ENCODE data around the gene GLUD2.
"Not testable (repeated sequence)": the region's sequence is repeated elsewhere in the genome, so short reads cannot be mapped to it uniquely, and the experiment has no call there.

The GLUD2 gene

GRCh38 chrX:121047441-121048419 is at the start of gene GLUD2:
Gene GLUD2 (plus strand): TSS chrX:121047610. CDS start chrX:121047685, 75 bp downstream.
- DNase-seq, result not testable (repeated sequence)

GRCh38 chrX:120999413-120999812 is 48.0 kb upstream of the GLUD2 start:
- no peak for DNase-seq

GRCh38 chrX:121000589-121000988 is 46.8 kb upstream of the GLUD2 start:
- DNase-seq, result no peak

GRCh38 chrX:121008920-121009319 is 38.5 kb upstream of the GLUD2 start:
- DNase-seq, result no peak

- no peak for DNase-seq
Measured at GRCh38 chrX:121009764-121010163, 37.6 kb upstream of the GLUD2 start.

- DNase-seq, result no peak
Measured at GRCh38 chrX:121010218-121010617, 37.2 kb upstream of the GLUD2 start.

- DNase-seq, result no peak
Measured at GRCh38 chrX:121011254-121011653, 36.2 kb upstream of the GLUD2 start.

- DNase-seq, result no peak
Measured at GRCh38 chrX:121013897-121014455, 33.4 kb upstream of the GLUD2 start.

GRCh38 chrX:121014826-121015225 is 32.6 kb upstream of the GLUD2 start:
- DNase-seq, result no peak

- DNase-seq, result no peak
Measured at GRCh38 chrX:121028419-121028818, 19.0 kb upstream of the GLUD2 start.

- DNase-seq, result no peak
Measured at GRCh38 chrX:121030083-121030482, 17.3 kb upstream of the GLUD2 start.

- DNase-seq, result no peak
Measured at GRCh38 chrX:121032531-121032930, 14.9 kb upstream of the GLUD2 start.

GRCh38 chrX:121036137-121036536 is 11.3 kb upstream of the GLUD2 start:
- no peak for DNase-seq

GRCh38 chrX:121036951-121037350 is 10.5 kb upstream of the GLUD2 start:
- DNase-seq, result no peak

GRCh38 chrX:121050781-121051180 is 3.4 kb downstream of the GLUD2 start:
- DNase-seq, result no peak

- no peak for DNase-seq
Measured at GRCh38 chrX:121052122-121052521, 4.7 kb downstream of the GLUD2 start.

GRCh38 chrX:121062289-121062688 is 14.9 kb downstream of the GLUD2 start:
- no peak for DNase-seq

- DNase-seq, result no peak
Measured at GRCh38 chrX:121064579-121064978, 17.2 kb downstream of the GLUD2 start.

GRCh38 chrX:121084247-121084646 is 36.8 kb downstream of the GLUD2 start:
- not testable (repeated sequence) for DNase-seq

GRCh38 chrX:121084903-121085611 is 37.6 kb downstream of the GLUD2 start:
- no peak for DNase-seq

- no peak for DNase-seq
Measured at GRCh38 chrX:121085612-121086010, 38.2 kb downstream of the GLUD2 start.

GRCh38 chrX:121093011-121093410 is 45.6 kb downstream of the GLUD2 start:
- no peak for DNase-seq
